ENCODE data around the gene PATE3. TPM values are rescaled to one million over a fixed set of nuclear protein-coding genes. Genes with fewer than 3 reads are reported as not detected.

PATE3 gene
- total RNA-seq, 1 experiment from 2014 or later = not detected

DNA sequence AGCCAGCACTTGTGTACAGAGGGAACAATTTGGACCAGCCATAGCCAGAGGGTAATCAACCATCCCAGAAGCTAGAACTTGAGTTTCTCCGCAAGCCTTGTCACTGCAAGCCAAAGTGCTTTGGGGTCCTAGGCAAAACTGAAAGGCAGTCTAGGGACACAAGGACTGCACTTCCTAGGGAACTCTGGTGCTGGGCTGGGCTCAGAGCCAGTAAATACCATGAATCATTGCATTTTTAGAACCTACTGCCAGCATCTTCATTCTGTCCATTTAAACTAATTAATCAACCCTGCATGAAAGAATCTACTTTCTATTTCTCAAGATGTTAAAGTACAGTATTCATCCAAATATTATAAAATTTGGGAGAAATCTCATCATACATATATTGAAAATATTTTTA lies 20.0 kb downstream of the PATE3 start:
- H3K36me3 Mint-ChIP-seq (ENCODE audit: insufficient read depth, unreplicated experiment) = no peaks in the 10 kb centered on the region
- H3K9me3 Mint-ChIP-seq (ENCODE audit: unreplicated experiment) = peaks cover 1% of the 10 kb centered on the region
- peak; percentile 38 for DNase-seq (ENCODE audit: unreplicated experiment)
- ChIA-PET POLR2A (no interaction called here), CTCF (no interaction called here)
- H3K4me1 Mint-ChIP-seq (ENCODE audit: insufficient read depth, unreplicated experiment) = no peaks in the 10 kb centered on the region
- TF ChIP-seq, protein P1, sequence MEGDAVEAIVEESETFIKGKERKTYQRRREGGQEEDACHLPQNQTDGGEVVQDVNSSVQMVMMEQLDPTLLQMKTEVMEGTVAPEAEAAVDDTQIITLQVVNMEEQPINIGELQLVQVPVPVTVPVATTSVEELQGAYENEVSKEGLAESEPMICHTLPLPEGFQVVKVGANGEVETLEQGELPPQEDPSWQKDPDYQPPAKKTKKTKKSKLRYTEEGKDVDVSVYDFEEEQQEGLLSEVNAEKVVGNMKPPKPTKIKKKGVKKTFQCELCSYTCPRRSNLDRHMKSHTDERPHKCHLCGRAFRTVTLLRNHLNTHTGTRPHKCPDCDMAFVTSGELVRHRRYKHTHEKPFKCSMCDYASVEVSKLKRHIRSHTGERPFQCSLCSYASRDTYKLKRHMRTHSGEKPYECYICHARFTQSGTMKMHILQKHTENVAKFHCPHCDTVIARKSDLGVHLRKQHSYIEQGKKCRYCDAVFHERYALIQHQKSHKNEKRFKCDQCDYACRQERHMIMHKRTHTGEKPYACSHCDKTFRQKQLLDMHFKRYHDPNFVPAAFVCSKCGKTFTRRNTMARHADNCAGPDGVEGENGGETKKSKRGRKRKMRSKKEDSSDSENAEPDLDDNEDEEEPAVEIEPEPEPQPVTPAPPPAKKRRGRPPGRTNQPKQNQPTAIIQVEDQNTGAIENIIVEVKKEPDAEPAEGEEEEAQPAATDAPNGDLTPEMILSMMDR (IDR thresholded peaks at IDR 0.05; ENCODE audit: unreplicated experiment) = no peak
- H3K4me3 Mint-ChIP-seq (ENCODE audit: unreplicated experiment) = no peak overlapping the region
- intact Hi-C loops (cut with micrococcal nuclease) = no loop called here
- H3K27ac Mint-ChIP-seq (ENCODE audit: low read depth, unreplicated experiment) = no peak overlapping the region
- no TSS peak for BruUV-seq (replicated peaks)
- no peaks in the 10 kb centered on the region for H3K27me3 Mint-ChIP-seq (ENCODE audit: insufficient read depth, unreplicated experiment)

DNA sequence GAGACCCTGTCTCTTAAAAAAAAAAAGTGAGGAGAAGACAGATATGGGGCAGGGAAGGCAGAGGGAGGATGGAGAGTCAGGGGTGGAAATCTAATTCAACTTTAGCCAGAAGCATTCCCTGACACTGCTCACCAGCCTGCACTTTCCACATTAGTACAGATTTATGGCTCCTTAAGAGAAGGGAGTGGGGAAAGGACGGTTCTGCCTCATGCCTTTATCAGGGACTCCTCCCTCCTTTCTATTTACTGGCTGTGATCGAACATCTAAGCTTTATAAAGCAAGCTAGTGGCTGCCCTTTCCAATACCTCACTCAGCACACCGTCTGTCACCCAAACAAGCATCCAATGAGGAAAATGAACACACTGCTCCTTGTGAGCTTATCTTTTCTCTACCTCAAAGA lies 45.1 kb downstream of the PATE3 start, which contains the start of gene PATE4:
Gene PATE4 (plus strand): TSS at position 301 of the 400 bp plus-strand sequence. CDS start 44 bp downstream, at position 345.
- CTCF ChIA-PET = no interaction called here
- Mint-ChIP-seq H3K4me3 (ENCODE audit: unreplicated experiment) (no peak within 1 kb of the TSS), H3K27me3 (ENCODE audit: insufficient read depth, unreplicated experiment) (peaks cover 12% of the 10 kb centered on the region), H3K36me3 (ENCODE audit: insufficient read depth, unreplicated experiment) (no peaks in the 10 kb centered on the region), H3K4me1 (ENCODE audit: insufficient read depth, unreplicated experiment) (no peaks in the 10 kb centered on the region), H3K9me3 (ENCODE audit: unreplicated experiment) (no peaks in the 10 kb centered on the region), H3K27ac (ENCODE audit: low read depth, unreplicated experiment) (no peak within 1 kb of the TSS)
- POLR2A ChIA-PET = no interaction called here
- intact Hi-C loops (cut with micrococcal nuclease) = no loop called here
- TF ChIP-seq, protein P1 (IDR thresholded peaks at IDR 0.05; ENCODE audit: unreplicated experiment) = no peak
- BruUV-seq (replicated peaks) = no TSS peak
- no peak for DNase-seq (ENCODE audit: unreplicated experiment)

DNA sequence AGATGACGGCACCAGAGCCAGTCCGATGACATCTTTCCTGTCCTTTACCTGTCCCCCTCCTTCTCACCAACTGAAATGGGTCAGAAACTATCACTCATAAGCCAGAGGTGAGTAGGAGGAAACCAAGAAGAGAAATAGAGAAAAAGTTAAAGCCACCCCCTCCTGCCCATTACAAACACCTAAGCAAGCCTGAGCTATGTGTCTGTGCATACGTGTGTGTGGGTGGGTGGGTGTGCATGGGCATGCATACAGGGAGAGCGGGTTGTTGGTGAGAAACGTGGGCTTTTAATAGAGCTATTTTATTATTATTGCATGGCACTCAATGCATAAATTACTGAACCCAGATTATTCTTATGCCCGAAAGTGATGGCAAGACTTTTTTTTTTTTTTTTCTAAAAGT lies 47.8 kb downstream of the PATE3 start:
- BruUV-seq (replicated peaks) = no TSS peak
- H3K9me3 Mint-ChIP-seq (ENCODE audit: unreplicated experiment) = no peaks in the 10 kb centered on the region

More for the DNA sequence above, 47.8 kb downstream of the PATE3 start:
- H3K4me3 Mint-ChIP-seq (ENCODE audit: unreplicated experiment) = no peak overlapping the region
- ChIA-PET POLR2A (interaction anchor here (0.6 kb wide), 1 partner anchor 518 kb away, joined by 3 read pairs; no protein-coding TSS in a partner anchor), CTCF (interaction anchor here (0.6 to 0.7 kb wide), 2 partner anchors 15 to 38 kb away, joined by 4 read pairs; no protein-coding TSS in a partner anchor)
- intact Hi-C loops (cut with micrococcal nuclease) = no loop called here
- no peaks in the 10 kb centered on the region for H3K36me3 Mint-ChIP-seq (ENCODE audit: insufficient read depth, unreplicated experiment)
- H3K27me3 Mint-ChIP-seq (ENCODE audit: insufficient read depth, unreplicated experiment) = peaks cover 12% of the 10 kb centered on the region
- H3K4me1 Mint-ChIP-seq (ENCODE audit: insufficient read depth, unreplicated experiment) = no peaks in the 10 kb centered on the region
- H3K27ac Mint-ChIP-seq (ENCODE audit: low read depth, unreplicated experiment) = no peak overlapping the region
- TF ChIP-seq, protein P1 (IDR thresholded peaks at IDR 0.05; ENCODE audit: unreplicated experiment) = no peak
- no peak for DNase-seq (ENCODE audit: unreplicated experiment)

Other genes starting within 250 kb of the PATE3 start
- gene EI24, start 218.7 kb upstream of the PATE3 start, total RNA-seq (2022) = 93.1 and 96.9 TPM in 2 replicates
- 293 and 414 TPM in 2 replicates for gene STT3A, start 195.3 kb upstream of the PATE3 start, total RNA-seq (2022)
- gene CHEK1, start 163.0 kb upstream of the PATE3 start, total RNA-seq (2022) = 23.7 and 33.3 TPM in 2 replicates
- gene ACRV1, start 107.3 kb upstream of the PATE3 start, total RNA-seq (2022) = not detected in 2 replicates
- not detected in 2 replicates for gene PATE1, start 41.8 kb upstream of the PATE3 start, total RNA-seq (2022)
- not detected in 2 replicates for gene PATE2, start 9.3 kb upstream of the PATE3 start, total RNA-seq (2022)
- gene PATE4, start 45.2 kb downstream of the PATE3 start, total RNA-seq (2022) = not detected in 2 replicates
- gene HYLS1, start 99.5 kb downstream of the PATE3 start, total RNA-seq (2022) = 7.9 and 10.2 TPM in 2 replicates
- 12.7 and 16.5 TPM in 2 replicates for gene PUS3, start 115.1 kb downstream of the PATE3 start, total RNA-seq (2022)
- gene DDX25, start 116.4 kb downstream of the PATE3 start, total RNA-seq (2022) = not detected in 2 replicates
- not detected in 2 replicates for gene VSIG10L2, start 157.9 kb downstream of the PATE3 start, total RNA-seq (2022)